Esophagus squamous epithelium (tissue), 5 donors: ENCODE results near the gene RFX2. TPM values are rescaled to one million over a fixed set of nuclear protein-coding genes. Genes with fewer than 3 reads are reported as not detected.

Experiments
- DNase-seq: peaks from one replicate; lab custom pipeline; 2025; lab: John Stamatoyannopoulos, UW
- H3K27ac ChIP-seq, 4 donors: fragments of 200-600 bp; sonication (generic); one replicate each; pipeline ENCODE4 v1.5.1; 2016 to 2019; ENCODE audit warnings: mild to moderate bottlenecking in 1 of 4
- H3K27me3 ChIP-seq, 4 donors: fragments of 200-600 bp; sonication (generic); 1 replicate in 3 of 4; 2 replicates in 1 of 4; pipeline versions ENCODE4 v1.5.1 to v1.6.0; 2017 to 2021; ENCODE audit warnings: antibody characterized with exemption in 1 of 4
- H3K36me3 ChIP-seq, 3 donors: fragments of 200-600 bp; sonication (generic); one replicate each; pipeline ENCODE4 v1.5.1; 2016 to 2019
- H3K4me1 ChIP-seq, 3 donors: fragments of 200-600 bp; sonication (generic); one replicate each; pipeline ENCODE4 v1.5.1; 2017 to 2019
- H3K4me3 ChIP-seq, 4 donors: fragments of 200-600 bp; sonication (generic); 1 replicate in 3 of 4; 2 replicates in 1 of 4; pipeline ENCODE4 v1.5.1; 2016 to 2019; ENCODE audit warnings: mild to moderate bottlenecking in 2 of 4, moderate library complexity in 1 of 4
- H3K9me3 ChIP-seq, 3 donors: fragments of 200-600 bp; sonication (generic); one replicate each; pipeline ENCODE4 v1.5.1; 2016 to 2019
- POLR2A ChIP-seq, 4 donors: fragments of 450-650 bp; IDR thresholded peaks; one replicate each; pipeline ENCODE4 v1.6.1; 2017; ENCODE audit warnings: antibody characterized with exemption in 4 of 4, mild to moderate bottlenecking in 4 of 4, moderate library complexity in 3 of 4
- WGBS, 2 donors: methylation state at CpG; one replicate each; pipeline ENCODE4 v1.1.5; 2018; 5-methylcytosine and 5-hydroxymethylcytosine counted together
- intact Hi-C: fragments of 100-400 bp; cut with DNase I; formaldehyde crosslinking; loops from one replicate; pipeline ENCODE4 v1.15.0; 2022
- total RNA-seq, 4 donors: library from RNA; depleted of rRNA; stranded (reverse); fragments of >200 nt; gene quantifications; one replicate each; pipeline ENCODE4 v1.1.0, GENCODE V29; 2016
- TF ChIP-seq, protein P1 (sequence below), 6 experiments: fragments of 450-650 bp in 4 of 6; fragments of 200-600 bp in 2 of 6; sonication (generic) in 2 of 6; IDR thresholded peaks; one replicate each; pipeline ENCODE4 v1.5.1; 2016 to 2019; ENCODE audit warnings: antibody characterized with exemption in 6 of 6, mild to moderate bottlenecking in 4 of 6, moderate library complexity in 4 of 6
- donor health status: DM: yes; HTN: yes; CAD: no.

The RFX2 gene
- total RNA-seq, 4 donors from 2014 or later: 5.2 to 21.4 (median 7.7) TPM

DNA sequence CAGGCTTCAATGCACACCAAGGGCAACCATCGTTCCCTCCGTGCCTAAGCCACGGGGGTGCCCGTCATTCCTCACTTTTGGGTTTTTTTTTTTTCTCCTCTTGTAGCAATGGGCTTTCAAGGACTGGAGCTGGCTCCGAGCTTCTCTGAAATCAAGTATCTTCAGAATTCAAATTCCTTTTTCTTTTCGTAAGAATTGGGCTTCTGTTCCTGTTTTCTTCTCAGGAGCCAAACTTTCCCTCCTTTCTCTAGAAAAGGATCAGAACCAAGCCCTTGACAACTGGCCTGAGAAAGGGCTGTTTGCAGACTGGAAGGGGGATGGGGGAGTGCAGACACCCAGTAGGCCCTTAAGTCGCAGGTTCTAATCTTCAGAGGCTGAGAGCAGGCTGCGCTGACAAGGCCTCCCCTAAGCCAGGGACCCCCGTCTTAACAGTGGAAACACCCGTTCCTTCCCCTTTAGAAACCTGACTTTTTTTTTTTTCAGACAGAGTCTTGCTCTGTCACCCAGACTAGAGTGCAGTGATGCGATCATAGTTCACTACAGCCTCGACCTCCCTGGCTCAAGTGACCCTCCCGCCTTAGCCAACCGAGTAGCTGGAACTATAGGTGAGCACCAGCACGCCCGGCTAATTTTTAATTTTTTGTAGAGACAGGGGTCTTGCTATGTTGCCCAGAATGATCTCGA lies 51.6 kb downstream of the RFX2 start:
- TF ChIP-seq, protein P1, sequence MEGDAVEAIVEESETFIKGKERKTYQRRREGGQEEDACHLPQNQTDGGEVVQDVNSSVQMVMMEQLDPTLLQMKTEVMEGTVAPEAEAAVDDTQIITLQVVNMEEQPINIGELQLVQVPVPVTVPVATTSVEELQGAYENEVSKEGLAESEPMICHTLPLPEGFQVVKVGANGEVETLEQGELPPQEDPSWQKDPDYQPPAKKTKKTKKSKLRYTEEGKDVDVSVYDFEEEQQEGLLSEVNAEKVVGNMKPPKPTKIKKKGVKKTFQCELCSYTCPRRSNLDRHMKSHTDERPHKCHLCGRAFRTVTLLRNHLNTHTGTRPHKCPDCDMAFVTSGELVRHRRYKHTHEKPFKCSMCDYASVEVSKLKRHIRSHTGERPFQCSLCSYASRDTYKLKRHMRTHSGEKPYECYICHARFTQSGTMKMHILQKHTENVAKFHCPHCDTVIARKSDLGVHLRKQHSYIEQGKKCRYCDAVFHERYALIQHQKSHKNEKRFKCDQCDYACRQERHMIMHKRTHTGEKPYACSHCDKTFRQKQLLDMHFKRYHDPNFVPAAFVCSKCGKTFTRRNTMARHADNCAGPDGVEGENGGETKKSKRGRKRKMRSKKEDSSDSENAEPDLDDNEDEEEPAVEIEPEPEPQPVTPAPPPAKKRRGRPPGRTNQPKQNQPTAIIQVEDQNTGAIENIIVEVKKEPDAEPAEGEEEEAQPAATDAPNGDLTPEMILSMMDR (IDR thresholded peaks at IDR 0.05): no peak
- H3K36me3 ChIP-seq: no peaks in the 10 kb centered on the region
- H3K4me1 ChIP-seq: peaks cover 65 to 87% (median 73%) of the 10 kb centered on the region in 3 donors
- peak overlapping the region; percentile 91 to 98 (median 96) for H3K27ac ChIP-seq
- WGBS, 2 donors: 81 to 87% methylated on average over 15 to 17 of the region's 17 CpGs
- DNase-seq: no peak
- no peaks in the 10 kb centered on the region for H3K27me3 ChIP-seq
- intact Hi-C loops: no loop called here
- H3K9me3 ChIP-seq: no peaks in the 10 kb centered on the region
- H3K4me3 ChIP-seq: no peak overlapping the region

DNA sequence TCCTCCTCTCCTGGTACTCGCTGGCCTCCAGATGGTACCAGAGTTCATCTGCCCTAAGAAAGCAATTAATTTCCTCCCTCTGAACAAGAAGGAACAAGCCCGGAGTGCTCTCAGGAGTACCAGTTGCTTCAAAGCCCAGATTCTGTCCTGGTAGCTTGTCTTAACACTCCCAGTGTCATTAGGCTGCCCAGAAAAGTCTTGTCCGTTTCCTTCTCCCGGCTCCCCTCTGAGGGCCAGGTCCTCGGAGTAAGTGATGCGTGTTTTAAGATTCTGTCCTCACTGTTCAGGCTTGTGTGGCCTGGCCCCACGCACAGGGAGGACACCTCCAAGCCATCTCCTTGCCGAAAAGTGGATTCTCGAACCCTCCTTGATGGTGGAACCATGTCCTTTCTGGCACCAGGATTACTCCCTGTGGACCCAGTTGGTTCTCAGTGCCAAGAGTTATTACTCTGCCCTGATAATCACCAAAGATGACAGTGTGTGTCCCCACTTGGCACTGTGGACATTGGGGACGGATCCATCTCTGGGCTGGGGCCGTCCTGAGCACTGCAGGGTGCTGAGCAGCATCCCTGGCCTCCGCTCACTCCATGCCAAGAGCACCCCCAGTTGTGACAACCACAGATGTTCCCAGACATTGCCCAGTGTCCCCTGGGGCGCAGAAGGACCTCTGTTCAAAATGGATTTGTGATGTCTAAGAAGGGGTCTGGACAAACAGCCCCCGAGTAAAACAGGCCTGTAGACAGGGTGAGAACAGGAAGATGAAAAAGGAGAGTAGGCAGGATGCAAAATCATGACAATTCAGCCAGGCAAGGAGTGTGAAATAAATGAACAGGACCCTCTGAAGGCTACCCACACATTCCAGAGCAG lies 52.4 kb downstream of the RFX2 start:
- intact Hi-C loops: no loop called here
- 66% methylated on average over 6 to 11 of the region's 14 CpGs for WGBS, 2 donors
- DNase-seq: no peak
- Histone ChIP-seq H3K27me3 (no peaks in the 10 kb centered on the region), H3K27ac (peak overlapping the region; percentile 91 to 98 (median 96)), H3K4me3 (peak overlapping the region in 1 of 4 donors; percentile 56), H3K9me3 (no peaks in the 10 kb centered on the region), H3K4me1 (peaks cover 59 to 79% (median 65%) of the 10 kb centered on the region in 3 donors), H3K36me3 (no peaks in the 10 kb centered on the region)
- TF ChIP-seq, protein P1 (IDR thresholded peaks at IDR 0.05): no peak
- TF ChIP-seq POLR2A (IDR thresholded peaks at IDR 0.05): peak in 1 of 4 donors; percentile 44

GRCh38 chr19:6056801-6057650 lies 53.3 kb downstream of the RFX2 start:
- H3K4me1 ChIP-seq: peaks cover 50 to 70% (median 56%) of the 10 kb centered on the region in 3 donors
- intact Hi-C loops: no loop called here
- H3K9me3 ChIP-seq: no peaks in the 10 kb centered on the region
- DNase-seq: no peak
- H3K4me3 ChIP-seq: peak overlapping the region in 3 of 4 donors; percentile 27 to 56 (median 33)
- peak overlapping the region; percentile 91 to 98 (median 96) for H3K27ac ChIP-seq
- TF ChIP-seq, protein P1 (IDR thresholded peaks at IDR 0.05): peak in 1 of 6 experiments; percentile 25
- TF ChIP-seq POLR2A (IDR thresholded peaks at IDR 0.05): peak in 1 of 4 donors; percentile 28
- H3K27me3 ChIP-seq: no peaks in the 10 kb centered on the region
- H3K36me3 ChIP-seq: no peaks in the 10 kb centered on the region
- 6 to 10% methylated on average over 9 to 16 of the region's 28 CpGs for WGBS, 2 donors

GRCh38 chr19:6056282-6056741 lies 54.0 kb downstream of the RFX2 start:
- TF ChIP-seq, protein P1 (IDR thresholded peaks at IDR 0.05): peak in 1 of 6 experiments; percentile 7
- TF ChIP-seq POLR2A (IDR thresholded peaks at IDR 0.05): no peak
- H3K27ac ChIP-seq: peak overlapping the region; percentile 91 to 98 (median 96)
- peak overlapping the region in 3 of 4 donors; percentile 27 to 56 (median 33) for H3K4me3 ChIP-seq
- DNase-seq: no peak
- intact Hi-C loops: no loop called here
- H3K27me3 ChIP-seq: no peaks in the 10 kb centered on the region
- no peaks in the 10 kb centered on the region for H3K9me3 ChIP-seq
- H3K4me1 ChIP-seq: peaks cover 43 to 63% (median 49%) of the 10 kb centered on the region in 3 donors
- 51 to 79% methylated on average over 8 of the region's 8 CpGs for WGBS, 2 donors
- H3K36me3 ChIP-seq: no peaks in the 10 kb centered on the region
